Measurements from ENCODE around the gene ZNF311. TPM values are rescaled to one million over a fixed set of nuclear protein-coding genes. Genes with fewer than 3 reads are reported as not detected.
A peak's percentile ranks its signal among the peaks of the same experiment; 100 is the strongest.

ZNF311 gene
- total and polyA plus RNA-seq, 2 of the 13 experiments (the other 11 are each of a cell fraction or from before 2014, with no cell fraction given) = not detected

GRCh38 chr6:28953039-28953584, 52.0 kb downstream of the ZNF311 start (continued):
- TF ChIP-seq ZNF512B (CRISPR knock-in tag; IDR thresholded peaks at IDR 0.05; ENCODE audit: borderline replicate concordance) (peak; percentile 48; the same call in 1 of the 2 replicates), ZNF530 (CRISPR knock-in tag; IDR thresholded peaks at IDR 0.05; ENCODE audit: low read depth) (no peak), ZNF552 (CRISPR knock-in tag; IDR thresholded peaks at IDR 0.05; ENCODE audit: borderline replicate concordance) (no peak), ZNF350 (CRISPR knock-in tag; IDR thresholded peaks at IDR 0.05; ENCODE audit: borderline replicate concordance, low read depth) (0 out of 2 replicates have a peak, but pooled peaks have one; percentile 11), AGO1 (IDR thresholded peaks at IDR 0.05; ENCODE audit: low read depth, low read length, poor library complexity, severe bottlenecking) (no peak), HOXA3 (CRISPR knock-in tag; IDR thresholded peaks at IDR 0.05) (peak; percentile 88), ZNF670 (CRISPR knock-in tag; IDR thresholded peaks at IDR 0.05; ENCODE audit: borderline replicate concordance) (no peak; the same call in 1 of the 2 replicates), SNAPC2 (CRISPR knock-in tag; IDR thresholded peaks at IDR 0.05) (peak; percentile 57; the same call in 1 of the 2 replicates), ZBTB3 (CRISPR knock-in tag; IDR thresholded peaks at IDR 0.05; ENCODE audit: borderline replicate concordance, low read depth) (0 out of 2 replicates have a peak, but pooled peaks have one; percentile 22), FOXO1 (CRISPR knock-in tag; IDR thresholded peaks at IDR 0.05) (no peak), ZSCAN12 (CRISPR knock-in tag; IDR thresholded peaks at IDR 0.05) (0 out of 2 replicates have a peak, but pooled peaks have one; percentile 55), ZBTB25 (CRISPR knock-in tag; IDR thresholded peaks at IDR 0.05) (peak; percentile 85), ZBTB7B (CRISPR knock-in tag; IDR thresholded peaks at IDR 0.05) (peak; percentile 75; the same call in 1 of the 2 replicates), ZNF280D (CRISPR knock-in tag; IDR thresholded peaks at IDR 0.05) (0 out of 2 replicates have a peak, but pooled peaks have one; percentile 47), SRSF9 (IDR thresholded peaks at IDR 0.05; ENCODE audit: borderline replicate concordance, insufficient read depth, low read depth, low read length, poor library complexity, severe bottlenecking) (no peak), SALL1 (CRISPR knock-in tag; IDR thresholded peaks at IDR 0.05) (peak; percentile 68), MTERF4 (CRISPR knock-in tag; IDR thresholded peaks at IDR 0.05) (no peak), ZNF558 (CRISPR knock-in tag; IDR thresholded peaks at IDR 0.05; ENCODE audit: borderline replicate concordance) (no peak), SIN3A (IDR thresholded peaks at IDR 0.05; ENCODE audit: borderline replicate concordance, low read depth, low read length) (0 out of 2 replicates have a peak, but pooled peaks have one; percentile 38), RBM22 (optimal IDR thresholded peaks at IDR 0.05; ENCODE audit: low read length) (peak; percentile 98), FOSL2 (CRISPR knock-in tag; IDR thresholded peaks at IDR 0.05) (peak; percentile 56)
